AG09309 (cell line): Measurements from ENCODE around the gene GNG8.

Experiments
- DNase-seq: peaks from one replicate; pipeline ENCODE4 v3.0.0-alpha.2; 2010; ENCODE audit warnings: low read depth
- H3K4me3 ChIP-seq: 2 replicates; pipeline ENCODE4 v1.5.1; 2011; ENCODE audit warnings: mild to moderate bottlenecking, low read depth, low read length, moderate library complexity; ENCODE audit not compliant: control insufficient read depth
- CTCF ChIP-seq: IDR thresholded peaks from 2 replicates; pipeline ENCODE4 v1.5.1; 2011; ENCODE audit warnings: mild to moderate bottlenecking, low read depth, low read length, inconsistent platforms; ENCODE audit not compliant: insufficient read depth, control insufficient read depth; ENCODE audit errors: missing control alignments

The GNG8 gene

GRCh38 chr19:46635920-46636761, at the start of gene GNG8:
GNG8 (minus strand) TSS chr19:46636202; CDS start chr19:46634682, 1,520 bp downstream.
- DNase-seq, result no peak
- no peak within 1 kb of the TSS for H3K4me3 ChIP-seq
- TF ChIP-seq CTCF, result no peak

GRCh38 chr19:46685189-46685588, 49.2 kb upstream of the GNG8 start:
- TF ChIP-seq CTCF, result no peak
- no peak overlapping the region for H3K4me3 ChIP-seq
- no peak for DNase-seq

GRCh38 chr19:46678110-46678732, 42.2 kb upstream of the GNG8 start:
- no peak for TF ChIP-seq CTCF
- no peak overlapping the region for H3K4me3 ChIP-seq
- DNase-seq, result no peak

GRCh38 chr19:46674416-46675178, 38.6 kb upstream of the GNG8 start:
- no peak for DNase-seq
- no peak overlapping the region for H3K4me3 ChIP-seq
- no peak for TF ChIP-seq CTCF

- no peak for TF ChIP-seq CTCF
- no peak for DNase-seq
- no peak overlapping the region for H3K4me3 ChIP-seq
Measured at GRCh38 chr19:46670813-46671212, 34.8 kb upstream of the GNG8 start.

- DNase-seq, result no peak
- no peak for TF ChIP-seq CTCF
- no peak overlapping the region for H3K4me3 ChIP-seq
Measured at GRCh38 chr19:46668662-46669061, 32.7 kb upstream of the GNG8 start.
